22Rv1 (cell line): ENCODE data around the gene SUPT5H.
"Not testable (repeated sequence)": the region's sequence is repeated elsewhere in the genome, so short reads cannot be mapped to it uniquely, and the experiment has no call there.

ENCODE experiments used
- H3K27ac ChIP-seq: fragments of 450-650 bp; 2 replicates; pipeline ENCODE4 v1.5.1; 2017
- CTCF ChIP-seq: fragments of 450-650 bp; IDR thresholded peaks from 2 replicates; pipeline ENCODE4 v1.5.1; 2017; ENCODE audit warnings: mild to moderate bottlenecking
- ZFX ChIP-seq: fragments of 450-650 bp; IDR thresholded peaks from 2 replicates; pipeline ENCODE4 v1.6.1; 2017; ENCODE audit warnings: antibody characterized with exemption, borderline replicate concordance

Gene SUPT5H

GRCh38 chr19:39438270-39438934, 7.0 kb upstream of the SUPT5H start:
- H3K27ac ChIP-seq, result no peak overlapping the region
- TF ChIP-seq ZFX (no peak), CTCF (no peak)

GRCh38 chr19:39444598-39445195, 685 bp upstream of the SUPT5H start:
- TF ChIP-seq CTCF (no peak), ZFX (no peak)
- H3K27ac ChIP-seq, result peak overlapping the region; percentile 90

GRCh38 chr19:39446365-39447084, 1.1 kb downstream of the SUPT5H start:
- H3K27ac ChIP-seq, result peak overlapping the region; percentile 90

GRCh38 chr19:39448271-39448670, 2.9 kb downstream of the SUPT5H start:
- TF ChIP-seq CTCF, result no peak
- TF ChIP-seq ZFX, result no peak

More at GRCh38 chr19:39446365-39447084, 1.1 kb downstream of the SUPT5H start:
- TF ChIP-seq ZFX (no peak), CTCF (no peak)

GRCh38 chr19:39449116-39449797, 3.9 kb downstream of the SUPT5H start:
- TF ChIP-seq ZFX, result no peak
- TF ChIP-seq CTCF, result no peak
- no peak overlapping the region for H3K27ac ChIP-seq

More at GRCh38 chr19:39448271-39448670, 2.9 kb downstream of the SUPT5H start:
- 0 out of 2 replicates have a peak overlapping the region, but pooled peaks have one; percentile 28 for H3K27ac ChIP-seq

- not testable (repeated sequence) for H3K27ac ChIP-seq
Observed at GRCh38 chr19:39451257-39451656, 5.9 kb downstream of the SUPT5H start.

- H3K27ac ChIP-seq, result no peak overlapping the region
- no peak for TF ChIP-seq ZFX
- no peak for TF ChIP-seq CTCF
Observed at GRCh38 chr19:39463403-39463802, 18.0 kb downstream of the SUPT5H start.
